OCI-LY1 (cell line): Measurements from ENCODE around the gene GNAO1.

Source experiments
- CTCF ChIP-seq: fragments of 200-600 bp; sonication (generic), shearing (Covaris generic); IDR thresholded peaks from 2 replicates; pipeline ENCODE4 v1.5.1; 2017; ENCODE audit warnings: mild to moderate bottlenecking, antibody characterized with exemption, low read length, moderate library complexity, mixed read lengths
- EZH2 ChIP-seq: fragments of 200-600 bp; sonication (generic), shearing (Covaris generic); IDR thresholded peaks from 2 replicates; pipeline ENCODE4 v1.8.0; 2017; ENCODE audit warnings: borderline replicate concordance, mixed run types, mild to moderate bottlenecking, antibody characterized with exemption, low read length, moderate library complexity, mixed read lengths

GRCh38 chr16:56316545-56316944 lies 125.3 kb downstream of the GNAO1 start:
- TF ChIP-seq CTCF: no peak
- no peak for TF ChIP-seq EZH2
